ENCODE data around the gene TEAD3.
"Not testable (repeated sequence)": the region's sequence is repeated elsewhere in the genome, so short reads cannot be mapped to it uniquely, and the experiment has no call there.

The TEAD3 gene
- total RNA-seq, result 0.31 to 0.34 reads per million in 2 donors

DNA sequence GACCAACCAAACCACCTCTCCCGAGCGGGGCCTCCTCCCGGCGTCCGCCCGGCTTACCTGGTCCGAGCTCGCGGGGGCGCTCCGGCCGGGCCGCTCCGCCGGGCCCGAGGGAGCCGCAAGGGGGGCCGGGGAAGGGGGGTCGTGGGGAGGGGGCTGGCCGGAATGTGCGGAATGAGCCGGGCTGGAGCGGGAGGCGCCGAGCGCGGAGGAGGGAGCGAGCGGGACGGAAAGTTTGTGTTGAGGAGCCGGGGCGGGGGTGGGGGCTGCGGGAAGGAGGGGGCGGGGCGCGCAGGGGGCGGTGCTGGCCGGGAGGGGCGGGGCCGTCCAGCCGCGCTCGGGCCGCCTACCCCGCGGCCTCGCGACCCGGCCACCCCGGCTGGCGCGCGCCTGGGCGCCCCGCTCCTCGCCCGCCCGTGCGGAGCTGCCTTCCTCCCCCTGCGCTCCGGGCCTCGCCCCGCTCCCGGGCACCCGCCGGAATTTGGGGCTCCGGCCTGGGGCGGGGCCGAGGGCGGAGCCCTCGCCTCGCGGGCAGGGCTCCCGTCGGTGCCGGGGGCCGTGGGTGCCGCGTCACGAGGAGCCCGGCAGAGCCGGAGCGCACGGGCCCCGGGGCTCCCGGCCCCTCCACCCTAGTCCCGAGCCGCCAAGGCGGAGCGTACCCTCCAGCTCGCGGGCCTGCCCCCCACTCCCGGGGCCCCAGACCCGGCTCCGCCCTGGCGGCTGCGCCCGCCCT, at the start of gene TEAD3:
TEAD3 (minus strand) TSS at position 239 of the 730 bp plus-strand sequence.
- peak; percentile 12 to 41 (median 34) for DNase-seq

DNA sequence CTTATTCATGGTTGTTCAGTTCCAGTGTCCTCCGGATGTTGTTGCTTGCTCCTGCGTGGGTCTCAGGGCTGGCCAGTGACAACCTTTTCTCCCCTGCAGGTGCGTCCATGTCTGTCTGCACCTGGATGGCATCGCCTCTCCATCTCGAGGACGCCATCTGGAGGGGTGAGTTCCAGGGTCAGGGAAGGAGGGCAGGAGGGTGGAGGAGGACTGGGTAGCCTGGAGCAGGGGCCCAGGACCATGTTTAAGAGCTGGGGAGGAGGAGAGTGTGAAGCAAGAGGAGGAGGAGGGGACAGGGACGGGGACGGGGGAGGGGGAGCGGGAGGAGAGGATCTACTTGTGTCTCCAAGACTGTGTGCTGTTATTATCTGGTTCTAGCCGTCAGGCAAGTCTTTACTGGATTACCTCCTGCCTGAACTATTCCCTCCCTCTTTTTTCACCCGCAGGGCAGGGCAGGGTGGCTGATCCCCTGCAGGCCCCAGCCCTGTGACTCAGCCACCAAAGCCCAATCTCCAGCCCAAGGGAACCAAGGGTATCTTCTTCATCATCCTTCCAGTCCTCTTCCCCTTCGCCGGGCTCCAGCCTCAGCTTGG, 48.0 kb upstream of the TEAD3 start:
- no peak for DNase-seq

DNA sequence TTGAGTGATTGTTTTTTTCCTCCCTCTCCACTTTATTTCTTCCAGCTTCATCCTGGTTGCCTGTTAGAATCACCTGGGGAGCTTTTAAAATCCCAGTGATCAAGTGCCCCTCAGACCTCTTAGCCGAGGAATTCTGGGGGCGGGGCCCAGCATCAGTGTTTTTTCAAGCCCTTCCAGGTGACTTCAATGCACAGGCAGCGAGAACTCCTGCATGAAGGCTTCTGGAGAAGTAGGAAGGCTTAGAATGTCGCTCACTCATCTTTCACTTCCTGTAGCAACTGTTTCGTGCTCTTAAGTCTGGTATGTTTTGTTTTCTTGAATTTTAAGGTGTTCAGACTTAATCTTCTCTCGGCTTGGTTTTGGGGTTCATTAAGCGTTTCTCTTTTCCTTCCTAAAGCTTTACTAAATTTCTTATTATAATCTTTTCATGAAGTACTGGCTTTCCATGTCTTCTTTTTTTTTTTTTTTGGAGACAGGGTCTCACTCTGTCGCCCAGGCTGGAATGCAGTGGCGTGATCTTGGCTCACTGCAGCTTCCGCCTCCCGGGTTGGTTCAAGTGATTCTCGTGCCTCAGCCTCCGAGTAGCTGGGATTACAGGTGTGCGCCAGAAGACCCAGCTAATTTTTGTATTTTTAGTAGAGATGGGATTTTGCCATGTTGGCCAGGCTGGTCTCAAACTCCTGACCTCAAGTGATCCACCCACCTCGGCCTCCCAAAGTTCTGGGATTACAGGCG, 46.7 kb upstream of the TEAD3 start:
- DNase-seq, result no peak

GRCh38 chr6:35541836-35542235, 45.0 kb upstream of the TEAD3 start:
- DNase-seq, result no peak

GRCh38 chr6:35539223-35539622, 42.3 kb upstream of the TEAD3 start:
- DNase-seq, result no peak

DNA sequence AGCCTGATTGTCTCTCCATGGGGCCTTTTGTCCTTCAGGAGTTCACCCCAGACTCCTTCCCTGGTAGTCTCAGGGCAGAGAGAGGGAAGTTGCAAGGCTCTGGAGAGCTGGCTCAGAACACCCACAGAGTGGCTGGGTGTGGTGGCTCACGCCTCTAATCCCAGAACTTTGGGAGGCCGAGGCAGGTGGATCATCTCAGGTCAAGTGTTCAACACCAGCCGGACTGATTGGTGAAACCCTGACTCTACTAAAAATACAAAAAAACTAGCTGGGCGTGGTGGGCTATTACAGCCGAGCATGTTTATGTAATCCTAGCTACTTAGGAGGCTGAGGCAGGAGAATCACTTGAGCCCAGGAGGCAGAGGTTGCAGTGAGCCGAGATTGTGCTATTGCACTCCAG, 39.0 kb upstream of the TEAD3 start:
- not testable (repeated sequence) for DNase-seq

DNA sequence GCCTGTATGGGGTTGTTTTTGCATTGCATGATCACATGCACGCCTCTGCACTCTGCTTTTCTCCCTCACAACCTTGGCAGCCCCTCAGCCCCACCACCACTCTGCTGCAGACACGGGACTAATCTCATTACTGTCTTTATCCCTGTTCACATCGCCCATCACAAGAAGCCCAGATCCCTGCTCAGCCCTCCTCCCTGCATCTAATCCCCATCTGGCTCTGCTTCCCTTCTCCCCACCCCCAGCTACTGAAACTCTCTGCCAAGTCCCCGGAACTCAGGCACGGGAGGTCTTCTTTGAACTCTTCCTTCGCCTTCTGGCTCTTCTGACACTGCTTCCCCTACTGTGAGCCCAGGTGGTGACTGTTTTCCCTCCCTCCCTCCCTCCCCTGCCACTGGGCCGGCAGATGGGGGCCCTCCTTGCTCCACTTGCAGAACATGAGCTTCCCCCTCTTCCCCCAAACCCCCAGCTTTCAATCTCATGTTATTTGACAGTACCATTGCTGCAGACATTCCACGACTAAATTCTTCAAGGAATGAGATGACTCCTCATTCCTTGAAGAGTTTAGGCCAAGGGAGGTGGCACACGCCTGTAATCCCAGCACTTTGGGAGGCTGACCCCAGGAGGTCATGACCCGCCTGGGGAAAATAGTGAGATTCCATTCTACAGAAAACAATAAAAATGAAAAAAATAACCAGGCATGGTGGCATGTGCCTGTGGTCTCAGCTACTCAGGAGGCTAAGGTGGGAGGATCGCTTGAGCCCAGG, 37.7 kb upstream of the TEAD3 start:
- DNase-seq, result no peak

GRCh38 chr6:35533981-35534380, 37.1 kb upstream of the TEAD3 start:
- DNase-seq, result no peak

- DNase-seq, result no peak
These were observed 35.2 kb upstream of the TEAD3 start for GRCh38 chr6:35532126-35532525.

GRCh38 chr6:35524380-35525020, 27.6 kb upstream of the TEAD3 start:
- DNase-seq, result no peak

DNA sequence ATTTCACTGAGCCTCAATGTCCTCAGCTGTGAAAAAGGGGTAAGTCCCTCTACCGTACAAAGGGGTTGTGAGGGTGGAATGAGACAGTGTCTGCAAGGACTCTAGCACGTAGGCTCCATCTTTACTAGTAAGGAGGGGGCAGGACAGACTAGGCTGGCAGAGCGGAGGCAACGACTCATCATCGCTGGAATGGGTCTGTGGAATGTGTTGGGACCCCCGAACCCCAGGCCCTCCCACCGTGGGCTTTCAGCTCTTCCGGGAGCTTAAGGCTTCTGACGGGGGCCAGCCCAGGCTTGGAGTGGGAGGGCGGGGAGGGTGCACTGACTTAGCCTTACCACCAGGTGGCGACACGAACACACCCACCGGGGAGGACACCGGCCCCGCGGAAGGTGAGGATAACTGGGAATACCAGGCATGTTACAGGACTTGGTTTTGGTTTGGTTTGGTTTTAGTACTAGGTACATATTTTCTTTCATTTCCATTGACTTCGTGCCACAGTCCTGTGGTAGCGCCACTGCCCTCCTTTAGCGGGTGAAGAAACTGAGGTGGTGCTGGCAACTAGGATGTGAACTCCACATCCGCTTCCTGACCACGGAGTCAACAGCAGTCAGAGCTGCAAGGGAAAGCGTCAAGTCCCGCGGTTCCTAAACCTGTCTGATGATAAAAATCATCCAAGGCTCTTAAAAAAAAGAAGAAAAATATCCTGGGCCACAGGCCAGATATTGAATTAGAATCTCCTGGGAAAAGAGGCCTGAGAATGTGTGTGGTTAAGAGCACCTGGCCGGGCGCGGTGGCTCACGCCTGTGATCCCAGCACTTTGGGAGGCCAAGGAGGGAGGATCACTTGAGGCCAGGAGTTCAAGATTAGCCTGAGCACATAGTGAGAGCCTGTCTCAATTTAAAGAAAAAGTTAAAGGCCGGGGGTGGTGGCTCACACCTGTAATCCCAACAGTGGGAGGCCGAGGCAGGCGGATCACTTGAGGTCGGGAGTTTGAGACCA, 26.1 kb upstream of the TEAD3 start:
- peak; percentile 52 to 94 (median 68) for DNase-seq

- no peak for DNase-seq
These were observed 25.3 kb upstream of the TEAD3 start for GRCh38 chr6:35522151-35522550.

GRCh38 chr6:35521235-35521634, 24.4 kb upstream of the TEAD3 start:
- no peak for DNase-seq

- DNase-seq, result no peak
These were observed 22.6 kb upstream of the TEAD3 start for GRCh38 chr6:35519313-35520015.

DNA sequence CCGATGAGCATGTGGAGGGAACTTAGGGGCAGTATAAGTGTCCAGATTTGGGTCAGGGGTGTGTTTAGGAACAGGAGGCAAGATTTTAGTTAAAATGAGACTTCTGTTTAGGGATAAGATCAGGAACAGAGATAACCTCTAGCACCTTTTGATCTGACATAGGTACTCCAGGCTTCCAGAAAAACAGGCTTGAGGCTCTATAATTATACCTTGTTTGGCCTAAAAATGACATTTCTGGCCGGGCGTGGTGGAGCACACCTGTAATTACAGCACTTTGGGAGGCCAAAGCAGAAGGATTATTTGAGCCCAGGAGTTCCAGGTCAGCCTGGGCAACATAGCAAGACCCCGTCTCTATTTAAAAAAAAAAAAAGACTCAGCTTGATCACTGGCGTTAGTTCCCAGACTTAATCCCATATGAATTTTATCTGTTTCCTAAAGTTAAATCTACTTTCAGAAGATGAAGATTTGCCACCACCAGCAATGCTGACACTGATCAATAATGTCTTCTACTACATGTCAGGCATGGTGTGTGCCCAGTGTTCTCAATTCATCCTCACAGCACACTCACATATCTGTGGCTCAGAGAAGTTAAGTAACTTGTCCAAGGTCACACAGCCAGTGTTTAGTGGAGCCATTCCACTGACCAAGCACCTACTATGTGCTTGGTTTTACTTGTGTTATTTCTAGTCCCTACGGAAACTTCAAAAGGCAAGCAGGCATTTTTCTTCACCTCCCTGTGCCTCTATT, 21.9 kb upstream of the TEAD3 start:
- no peak for DNase-seq

DNA sequence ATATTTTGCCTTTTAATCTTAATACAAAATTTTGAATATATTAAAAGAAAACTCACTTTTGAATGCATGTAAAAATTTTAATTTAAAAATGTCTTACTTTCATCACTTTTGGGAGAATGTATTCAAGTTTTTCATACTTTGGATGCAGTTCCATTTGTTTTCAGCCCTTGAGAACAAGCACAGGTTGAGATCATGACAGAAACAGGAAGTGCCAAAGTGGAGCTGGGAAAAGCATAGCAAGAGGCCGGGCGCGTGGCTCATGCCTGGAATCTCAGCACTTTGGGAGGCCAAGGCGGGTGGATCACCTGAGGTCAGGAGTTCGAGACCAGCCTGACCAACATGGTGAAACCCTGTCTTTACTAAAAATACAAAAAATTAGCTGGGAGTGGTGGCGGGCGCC, 21.1 kb upstream of the TEAD3 start:
- not testable (repeated sequence) for DNase-seq

GRCh38 chr6:35516712-35517111, 19.8 kb upstream of the TEAD3 start:
- DNase-seq, result no peak

DNA sequence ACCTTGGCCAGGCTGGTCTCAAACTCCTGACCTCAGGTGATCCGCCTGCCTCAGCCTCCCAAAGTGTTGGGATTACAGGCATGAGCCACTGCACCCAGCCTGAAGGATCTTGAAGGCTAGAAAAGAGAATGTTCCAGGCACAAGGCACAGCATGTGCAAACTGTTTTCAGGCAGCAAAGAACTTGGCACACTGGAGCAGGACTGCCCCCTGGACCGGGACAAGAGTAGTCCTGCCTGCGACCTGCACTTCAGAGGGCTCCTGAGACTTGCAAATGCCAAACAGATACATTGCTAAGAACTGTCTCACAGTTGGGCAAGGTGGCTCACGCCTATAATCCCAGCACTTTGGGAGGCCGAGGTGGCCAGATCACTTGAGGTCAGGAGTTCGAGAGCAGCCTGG, 19.1 kb upstream of the TEAD3 start:
- not testable (repeated sequence) for DNase-seq

GRCh38 chr6:35514587-35514986, 17.7 kb upstream of the TEAD3 start:
- no peak for DNase-seq

DNA sequence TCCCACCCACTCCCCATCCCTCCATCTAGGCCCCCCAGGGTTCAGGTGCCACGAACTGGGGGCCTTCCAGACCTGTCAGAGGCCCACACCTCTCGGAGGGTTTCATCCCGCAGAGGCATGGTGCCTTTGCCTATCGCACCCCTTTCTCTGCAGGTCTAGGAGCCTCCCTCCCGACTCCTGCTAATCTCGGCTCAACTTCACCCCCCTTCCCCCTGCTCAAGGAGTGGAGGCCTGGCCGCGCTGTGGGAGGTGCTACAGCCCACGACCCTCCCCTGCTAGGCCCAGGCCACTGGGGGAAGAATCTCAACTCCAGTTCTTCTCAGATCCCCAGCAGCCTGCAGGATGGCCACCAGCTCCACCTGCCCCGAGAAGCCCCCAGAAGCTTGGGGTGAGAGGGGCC, 15.9 kb upstream of the TEAD3 start, which contains the start of gene TULP1:
TULP1 (minus strand) TSS at position 157 of the 400 bp plus-strand sequence; CDS start at position 119, 38 bp downstream.
- DNase-seq, result no peak
